ENCODE data around the gene LRMDA. TPM values are rescaled to one million over a fixed set of nuclear protein-coding genes. Genes with fewer than 3 reads are reported as not detected.

LRMDA gene
- total and polyA plus RNA-seq, 2 of the 4 experiments (the other 2 are of a cell fraction), result 0.07 TPM; not detected in 1

DNA sequence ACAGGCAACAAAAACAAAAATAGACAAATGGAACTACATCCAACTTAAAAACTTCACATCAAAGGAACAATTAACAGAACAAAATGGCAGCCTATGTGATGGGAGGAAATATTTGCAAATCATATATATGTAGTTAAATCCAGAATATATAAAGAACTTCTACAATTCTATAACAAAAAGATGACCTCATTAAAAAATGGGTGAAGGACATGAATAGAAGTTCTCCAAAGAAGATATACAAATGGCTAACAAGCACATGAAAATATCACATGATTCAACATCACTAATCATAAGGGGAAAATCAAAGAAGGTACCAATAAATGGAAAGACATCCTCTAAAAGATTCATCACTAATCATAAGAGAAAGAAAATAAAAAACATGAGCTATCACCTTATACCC lies 416.1 kb downstream of the LRMDA start:
- TF ChIP-seq FOS (IDR thresholded peaks at IDR 0.05; ENCODE audit: low read depth, low read length) (no peak), NFE2L2 (IDR thresholded peaks at IDR 0.05; ENCODE audit: low read depth, low read length) (no peak), RFX5 (IDR thresholded peaks at IDR 0.05; ENCODE audit: low read depth, low read length) (no peak)
- CTCF ChIA-PET, result interaction anchor here (0.8 to 1.0 kb wide), 2 partner anchors 14 to 254 kb away, joined by 3 read pairs; no protein-coding TSS in a partner anchor
- intact Hi-C loops (cut with micrococcal nuclease), result no loop called here

More for the DNA sequence above, 416.1 kb downstream of the LRMDA start:
- Histone ChIP-seq H3K79me1 (ENCODE audit: low read depth in 1 of 2, low read length in 2 of 2) (no peaks in the 10 kb centered on the region), H3K4me1 (ENCODE audit: control insufficient read depth, insufficient read depth, low read length) (no peaks in the 10 kb centered on the region), H3K9ac (ENCODE audit: low read depth, low read length) (no peak overlapping the region), H3K56ac (ENCODE audit: extremely low read depth, insufficient read depth, low read length) (no peak overlapping the region), H3K4me3 (ENCODE audit: insufficient read depth, low read depth, low read length) (no peak overlapping the region), H2AFZ (replicated peaks; ENCODE audit: low read length, poor library complexity) (no peak overlapping the region), H3K18ac (ENCODE audit: low read depth, low read length) (no peak overlapping the region), H3K27ac (ENCODE audit: insufficient read depth, low read length) (no peak overlapping the region), H3K4me2 (ENCODE audit: low read depth, low read length) (no peak overlapping the region), H3K23ac (ENCODE audit: low read depth, low read length) (no peak overlapping the region), H3K14ac (replicated peaks; ENCODE audit: low read depth, low read length) (no peak overlapping the region), H2AK5ac (ENCODE audit: low read depth, low read length) (no peak overlapping the region), H4K91ac (ENCODE audit: insufficient read depth, low read depth, low read length) (no peak overlapping the region), H4K20me1 (ENCODE audit: insufficient read depth, low read length) (no peaks in the 10 kb centered on the region), H3K4ac (ENCODE audit: low read depth, low read length) (no peak overlapping the region), H3K36me3 (ENCODE audit: control insufficient read depth, insufficient read depth, low read length) (no peaks in the 10 kb centered on the region), H4K8ac (ENCODE audit: low read depth in 2 of 2, low read length in 2 of 2) (no peak overlapping the region), H2BK20ac (ENCODE audit: low read depth, low read length) (no peak overlapping the region), H3K9me3 (ENCODE audit: control insufficient read depth, insufficient read depth, low read length) (no peaks in the 10 kb centered on the region), H4K5ac (ENCODE audit: low read depth, low read length) (no peak overlapping the region), H2AK9ac (replicated peaks; ENCODE audit: low read depth, low read length, poor library complexity) (no peak overlapping the region), H3K9me1 (ENCODE audit: insufficient read depth, low read length) (no peaks in the 10 kb centered on the region), H3K27me3 (ENCODE audit: control insufficient read depth, insufficient read depth, low read length) (no peaks in the 10 kb centered on the region; the same call in 1 of the 2 replicates), H2BK15ac (ENCODE audit: low read depth, low read length) (no peak overlapping the region), H2BK5ac (ENCODE audit: low read depth, low read length, poor library complexity, severe bottlenecking) (no peak overlapping the region), H2BK120ac (ENCODE audit: low read depth, low read length) (no peak overlapping the region)
- no TSS peak for BruUV-seq (replicated peaks)
- dilution Hi-C loops (cut with HindIII; ENCODE audit: low sequenced_read_pairs, unreplicated experiment) (no loop called here), in situ Hi-C loops (cut with MboI; ENCODE audit: low sequenced_read_pairs) (no loop called here)
- POLR2A ChIA-PET (ENCODE audit: unreplicated experiment), result no interaction called here
- no peak for ATAC-seq (ENCODE audit: low read depth)
- DNase-seq, result no peak

Measured in IMR-90 (cell line).